Psoas muscle (tissue), 8 donors: ENCODE results near the gene OR7G1. TPM values are rescaled to one million over a fixed set of nuclear protein-coding genes. Genes with fewer than 3 reads are reported as not detected.

Source experiments
- ATAC-seq, 4 donors: fragments of 200-7000 bp; cut with Tn5 transposase; one replicate each; pipeline ENCODE4 v1.9.1; 2020; ENCODE audit warnings: moderate library complexity in 3 of 4, mild to moderate bottlenecking in 2 of 4
- DNase-seq, 2 donors: peaks; one replicate each; pipeline ENCODE4 v3.0.0-alpha.2; 2020
- H3K27ac ChIP-seq: fragments of 200-600 bp; one replicate; pipeline ENCODE4 v1.8.0; 2022
- H3K27me3 ChIP-seq, 3 donors: fragments of 200-600 bp in 1 of 3; one replicate each; pipeline versions ENCODE4 v1.6.1 to v1.8.0; 2013 to 2022; ENCODE audit warnings: low read length in 2 of 3, mild to moderate bottlenecking in 2 of 3, moderate library complexity in 1 of 3; ENCODE audit not compliant: insufficient read depth in 3 of 3
- H3K36me3 ChIP-seq, 2 donors: fragments of 200-600 bp in 1 of 2; one replicate each; pipeline versions ENCODE4 v1.6.1 to v1.8.0; 2013 to 2022; ENCODE audit warnings: low read depth in 1 of 2, mild to moderate bottlenecking in 1 of 2, moderate library complexity in 1 of 2; ENCODE audit not compliant: insufficient read depth in 1 of 2
- H3K4me1 ChIP-seq: fragments of 200-600 bp; one replicate; pipeline ENCODE4 v1.8.0; 2022
- H3K4me3 ChIP-seq: fragments of 200-600 bp; one replicate; pipeline ENCODE4 v1.8.0; 2022; ENCODE audit warnings: mild to moderate bottlenecking
- H3K9me3 ChIP-seq: fragments of 200-600 bp; one replicate; pipeline ENCODE4 v1.8.0; 2022
- WGBS, 3 donors: extraction: QIAGEN DNeasy Blood & Tissue Kit; methylation state at CpG; one replicate each; pipeline versions ENCODE4 v1.1.6 to v1.1.7; 2013; 5-methylcytosine and 5-hydroxymethylcytosine counted together
- intact Hi-C, 2 donors: fragments of 100-400 bp; cut with DNase I; formaldehyde crosslinking; loops; one replicate each; pipeline versions ENCODE4 v1.11.0 to v1.14.2; 2022
- long read RNA-seq, 2 donors: library from polyadenylated mRNA; unstranded; transcript quantifications; one replicate each; pipeline ENCODE4 v2.0.0, GENCODE V29; 2021
- polyA plus RNA-seq, 3 donors: library from polyadenylated mRNA; stranded (reverse); fragments of 200-250 nt; gene quantifications; one replicate each; pipeline ENCODE4 v1.2.3, GENCODE V29; 2013
- total RNA-seq, 4 donors: library from RNA; stranded (reverse); fragmentation: NEBNext Ultra II Directional in 2 of 4; extraction: Animal tissue kit (Norgen Biotek cat#: 25700) in 2 of 4; gene quantifications; one replicate each; pipeline versions ENCODE4 v1.2.1 to v1.2.4, GENCODE V29; 2021 to 2023
- TF ChIP-seq, protein P1 (sequence below): fragments of 200-600 bp; IDR thresholded peaks from one replicate; pipeline ENCODE4 v1.8.0; 2022; ENCODE audit warnings: antibody characterized with exemption
- donor health status: healthy with polysubstance abuse.
- donor health status: DM: no; HTN: no; CAD: no; lungs with moderate emphysema.
- donor health status: Bipolar disorder and iron deficiency.
- donor health status: healthy.
- donor health status: DM: yes; HTN: yes; CAD: no.
- donor health status: DM: no; HTN: no; CAD: no.
- donor health status: DM: no; HTN: no; CAD: no.
- donor health status: DM: yes; HTN: yes; CAD: no.

OR7G1 gene, protein sequence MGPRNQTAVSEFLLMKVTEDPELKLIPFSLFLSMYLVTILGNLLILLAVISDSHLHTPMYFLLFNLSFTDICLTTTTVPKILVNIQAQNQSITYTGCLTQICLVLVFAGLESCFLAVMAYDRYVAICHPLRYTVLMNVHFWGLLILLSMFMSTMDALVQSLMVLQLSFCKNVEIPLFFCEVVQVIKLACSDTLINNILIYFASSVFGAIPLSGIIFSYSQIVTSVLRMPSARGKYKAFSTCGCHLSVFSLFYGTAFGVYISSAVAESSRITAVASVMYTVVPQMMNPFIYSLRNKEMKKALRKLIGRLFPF
- not detected for total RNA-seq
- not detected for polyA plus RNA-seq
- long read RNA-seq, donor 1: 0 reads
- long read RNA-seq, donor 2: 0 reads

DNA sequence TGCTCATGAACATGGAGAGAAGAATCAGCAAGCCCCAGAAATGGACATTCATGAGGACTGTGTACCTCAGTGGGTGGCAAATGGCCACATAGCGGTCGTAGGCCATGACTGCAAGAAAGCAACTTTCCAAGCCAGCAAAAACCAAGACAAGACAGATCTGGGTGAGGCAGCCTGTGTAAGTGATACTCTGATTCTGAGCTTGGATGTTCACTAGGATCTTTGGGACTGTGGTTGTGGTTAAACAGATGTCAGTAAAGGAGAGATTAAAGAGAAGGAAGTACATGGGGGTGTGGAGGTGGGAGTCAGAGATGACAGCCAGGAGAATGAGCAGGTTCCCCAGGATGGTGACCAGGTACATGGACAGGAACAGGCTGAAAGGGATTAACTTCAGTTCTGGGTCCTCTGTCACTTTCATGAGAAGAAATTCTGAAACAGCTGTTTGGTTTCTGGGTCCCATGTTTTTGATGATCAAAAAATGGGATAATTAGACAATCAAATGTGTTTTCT lies at the start of gene OR7G1:
Gene OR7G1 (minus strand): TSS at position 457 of the 507 bp plus-strand sequence. CDS start 0 bp downstream, at position 457.
- Histone ChIP-seq H3K9me3 (no peaks in the 10 kb centered on the region), H3K27me3 (no peaks in the 10 kb centered on the region), H3K36me3 (no peaks in the 10 kb centered on the region), H3K4me1 (no peaks in the 10 kb centered on the region), H3K27ac (no peak within 1 kb of the TSS), H3K4me3 (no peak within 1 kb of the TSS)
- no peak for DNase-seq
- TF ChIP-seq, protein P1, sequence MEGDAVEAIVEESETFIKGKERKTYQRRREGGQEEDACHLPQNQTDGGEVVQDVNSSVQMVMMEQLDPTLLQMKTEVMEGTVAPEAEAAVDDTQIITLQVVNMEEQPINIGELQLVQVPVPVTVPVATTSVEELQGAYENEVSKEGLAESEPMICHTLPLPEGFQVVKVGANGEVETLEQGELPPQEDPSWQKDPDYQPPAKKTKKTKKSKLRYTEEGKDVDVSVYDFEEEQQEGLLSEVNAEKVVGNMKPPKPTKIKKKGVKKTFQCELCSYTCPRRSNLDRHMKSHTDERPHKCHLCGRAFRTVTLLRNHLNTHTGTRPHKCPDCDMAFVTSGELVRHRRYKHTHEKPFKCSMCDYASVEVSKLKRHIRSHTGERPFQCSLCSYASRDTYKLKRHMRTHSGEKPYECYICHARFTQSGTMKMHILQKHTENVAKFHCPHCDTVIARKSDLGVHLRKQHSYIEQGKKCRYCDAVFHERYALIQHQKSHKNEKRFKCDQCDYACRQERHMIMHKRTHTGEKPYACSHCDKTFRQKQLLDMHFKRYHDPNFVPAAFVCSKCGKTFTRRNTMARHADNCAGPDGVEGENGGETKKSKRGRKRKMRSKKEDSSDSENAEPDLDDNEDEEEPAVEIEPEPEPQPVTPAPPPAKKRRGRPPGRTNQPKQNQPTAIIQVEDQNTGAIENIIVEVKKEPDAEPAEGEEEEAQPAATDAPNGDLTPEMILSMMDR: no peak
- intact Hi-C loops: no loop called here
- 65 to 89% (median 76%) methylated on average over 2 of the region's 2 CpGs for WGBS, 3 donors
- ATAC-seq: no peak

DNA sequence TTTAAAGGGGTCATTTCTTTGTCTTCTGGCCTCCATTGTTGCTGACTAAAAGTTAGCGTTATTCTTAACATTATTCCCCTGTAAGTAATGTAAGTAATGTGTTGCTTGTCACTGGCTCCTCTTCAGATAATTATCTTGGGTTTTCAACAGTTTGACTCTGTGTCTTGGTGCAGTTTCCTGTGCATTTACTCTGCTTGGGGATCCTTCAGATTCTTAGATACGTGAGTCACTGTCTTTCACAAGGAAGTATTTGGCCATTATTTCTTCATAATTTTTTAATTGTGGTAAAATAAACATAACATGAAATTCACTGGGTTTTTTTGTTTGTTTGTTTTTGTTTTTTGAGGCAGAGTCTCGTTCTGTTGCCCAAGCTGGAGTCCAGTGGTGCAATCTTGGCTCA lies 49.7 kb upstream of the OR7G1 start:
- WGBS, 3 donors: 97% methylated on average over 3 of the region's 3 CpGs
- peaks cover 27 to 64% of the 10 kb centered on the region in 2 donors for H3K36me3 ChIP-seq

DNA sequence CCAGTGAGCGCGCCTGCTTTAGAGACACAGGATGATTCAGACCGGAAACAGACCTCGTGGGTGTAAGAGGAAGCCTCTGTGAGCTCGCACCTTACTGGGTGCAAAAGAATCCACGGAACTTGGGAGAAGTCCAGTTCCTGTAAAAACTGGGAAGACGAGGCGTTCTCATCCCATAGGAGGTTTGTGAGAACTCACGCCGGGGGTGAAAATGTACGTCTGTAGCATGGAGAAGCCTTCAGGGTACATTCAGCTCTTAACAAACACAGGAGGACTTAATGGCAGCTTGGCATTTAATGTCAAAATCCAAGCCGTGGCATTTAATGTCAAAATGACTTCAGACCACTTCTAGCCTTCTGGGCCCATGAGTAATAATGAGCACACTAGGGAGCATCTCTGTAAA lies 45.9 kb upstream of the OR7G1 start:
- intact Hi-C loops: no loop called here
- Histone ChIP-seq H3K27me3 (no peaks in the 10 kb centered on the region), H3K9me3 (peaks cover 22% of the 10 kb centered on the region), H3K4me3 (no peak overlapping the region), H3K4me1 (no peaks in the 10 kb centered on the region), H3K36me3 (peaks cover 36 to 92% of the 10 kb centered on the region in 2 donors), H3K27ac (no peak overlapping the region)
- TF ChIP-seq, protein P1: no peak
- 98 to 99% (median 99%) methylated on average over 12 of the region's 12 CpGs for WGBS, 3 donors
- no peak for ATAC-seq
- no peak for DNase-seq

More for the DNA sequence above, 49.7 kb upstream of the OR7G1 start:
- H3K27ac ChIP-seq: no peak overlapping the region
- no peak overlapping the region for H3K4me3 ChIP-seq
- no peaks in the 10 kb centered on the region for H3K27me3 ChIP-seq
- H3K4me1 ChIP-seq: no peaks in the 10 kb centered on the region
- H3K9me3 ChIP-seq: peaks cover 22% of the 10 kb centered on the region
- intact Hi-C loops: no loop called here
- DNase-seq (no peak), ATAC-seq (no peak)
- TF ChIP-seq, protein P1: no peak

DNA sequence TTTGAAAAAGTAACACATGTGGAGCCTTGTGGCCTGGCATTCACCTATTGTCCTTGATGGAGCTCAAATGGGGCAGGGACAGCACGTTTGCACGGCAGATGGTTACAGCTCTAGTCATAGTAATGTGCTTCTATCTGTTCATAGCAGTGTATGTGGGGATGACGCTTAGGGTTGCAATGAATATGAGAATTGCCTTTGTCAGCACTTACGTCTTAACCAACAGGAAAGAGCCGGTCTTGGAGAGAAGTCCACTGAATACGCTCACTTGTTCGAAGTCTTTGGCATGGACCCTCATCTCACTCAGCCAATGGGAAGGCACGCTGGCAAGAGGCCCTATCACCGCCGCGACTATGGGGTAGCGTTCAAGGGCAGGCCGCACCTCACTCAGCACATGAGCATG lies 44.3 kb upstream of the OR7G1 start:
- Histone ChIP-seq H3K27me3 (no peaks in the 10 kb centered on the region), H3K27ac (no peak overlapping the region), H3K36me3 (peaks cover 36 to 93% of the 10 kb centered on the region in 2 donors), H3K4me3 (no peak overlapping the region), H3K4me1 (no peaks in the 10 kb centered on the region), H3K9me3 (peaks cover 32% of the 10 kb centered on the region)
- ATAC-seq (no peak), DNase-seq (no peak)
- TF ChIP-seq, protein P1: no peak
- intact Hi-C loops: no loop called here
- WGBS, 3 donors: 97 to 98% (median 97%) methylated on average over 13 of the region's 13 CpGs
